ENCODE data around the gene LINC00305. TPM values are rescaled to one million over a fixed set of nuclear protein-coding genes. Genes with fewer than 3 reads are reported as not detected.

Gene LINC00305
- total RNA-seq, 1 donor from 2014 or later = 16.4 TPM

DNA sequence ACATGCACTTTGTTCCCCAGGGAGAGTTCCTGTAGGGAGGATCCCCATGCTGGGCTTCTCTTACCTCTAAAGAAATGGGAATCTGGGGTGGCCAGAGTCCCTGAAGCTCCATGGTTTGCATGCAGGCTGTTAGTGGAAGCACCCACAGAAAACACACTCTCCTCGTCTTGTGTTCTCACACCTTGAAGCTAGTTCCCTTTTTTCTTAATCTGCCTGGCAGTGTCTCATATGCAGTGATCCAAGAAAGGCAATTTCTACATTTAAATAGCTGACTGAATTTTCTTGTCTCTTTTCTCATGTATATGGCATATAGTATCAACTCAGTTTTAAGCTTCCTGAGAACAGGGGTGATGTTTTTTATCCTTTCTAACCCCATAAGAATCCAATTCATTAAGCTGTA lies 65.0 kb downstream of the LINC00305 start:
- H3K4me1 Mint-ChIP-seq (ENCODE audit: unreplicated experiment) = peaks cover 11% of the 10 kb centered on the region

DNA sequence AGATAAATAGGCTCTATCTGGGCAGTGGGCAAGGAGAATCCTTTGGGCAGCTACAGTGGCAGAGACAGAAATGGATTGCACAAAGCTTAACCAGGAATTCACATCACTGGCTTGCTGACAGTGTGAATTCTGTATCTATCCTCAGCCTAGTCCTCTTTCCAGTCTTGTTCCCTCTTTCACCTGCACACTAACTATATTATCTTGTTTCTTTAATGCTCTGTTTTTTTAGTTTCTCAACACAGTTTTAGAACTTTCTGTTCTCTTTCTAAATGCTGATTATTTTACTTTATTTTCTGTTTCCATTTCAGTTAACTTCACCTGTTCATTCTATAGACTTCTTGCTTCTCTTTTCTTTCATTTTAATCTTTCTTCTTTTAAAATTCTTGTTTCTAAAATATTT lies 66.4 kb downstream of the LINC00305 start:
- TF ChIP-seq, protein P1, sequence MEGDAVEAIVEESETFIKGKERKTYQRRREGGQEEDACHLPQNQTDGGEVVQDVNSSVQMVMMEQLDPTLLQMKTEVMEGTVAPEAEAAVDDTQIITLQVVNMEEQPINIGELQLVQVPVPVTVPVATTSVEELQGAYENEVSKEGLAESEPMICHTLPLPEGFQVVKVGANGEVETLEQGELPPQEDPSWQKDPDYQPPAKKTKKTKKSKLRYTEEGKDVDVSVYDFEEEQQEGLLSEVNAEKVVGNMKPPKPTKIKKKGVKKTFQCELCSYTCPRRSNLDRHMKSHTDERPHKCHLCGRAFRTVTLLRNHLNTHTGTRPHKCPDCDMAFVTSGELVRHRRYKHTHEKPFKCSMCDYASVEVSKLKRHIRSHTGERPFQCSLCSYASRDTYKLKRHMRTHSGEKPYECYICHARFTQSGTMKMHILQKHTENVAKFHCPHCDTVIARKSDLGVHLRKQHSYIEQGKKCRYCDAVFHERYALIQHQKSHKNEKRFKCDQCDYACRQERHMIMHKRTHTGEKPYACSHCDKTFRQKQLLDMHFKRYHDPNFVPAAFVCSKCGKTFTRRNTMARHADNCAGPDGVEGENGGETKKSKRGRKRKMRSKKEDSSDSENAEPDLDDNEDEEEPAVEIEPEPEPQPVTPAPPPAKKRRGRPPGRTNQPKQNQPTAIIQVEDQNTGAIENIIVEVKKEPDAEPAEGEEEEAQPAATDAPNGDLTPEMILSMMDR (IDR thresholded peaks at IDR 0.05; ENCODE audit: unreplicated experiment) = no peak
- H3K27ac Mint-ChIP-seq (ENCODE audit: unreplicated experiment) = no peak overlapping the region
- no peaks in the 10 kb centered on the region for H3K27me3 Mint-ChIP-seq (ENCODE audit: unreplicated experiment)
- H3K36me3 Mint-ChIP-seq (ENCODE audit: low read depth, unreplicated experiment) = no peaks in the 10 kb centered on the region
- DNase-seq (ENCODE audit: low spot score) = no peak
- peaks cover 11% of the 10 kb centered on the region for H3K4me1 Mint-ChIP-seq (ENCODE audit: unreplicated experiment)
- H3K4me3 Mint-ChIP-seq (ENCODE audit: unreplicated experiment) = no peak overlapping the region
- H3K9me3 Mint-ChIP-seq (ENCODE audit: unreplicated experiment) = no peaks in the 10 kb centered on the region

More for the DNA sequence above, 65.0 kb downstream of the LINC00305 start:
- H3K27me3 Mint-ChIP-seq (ENCODE audit: unreplicated experiment) = no peaks in the 10 kb centered on the region
- H3K9me3 Mint-ChIP-seq (ENCODE audit: unreplicated experiment) = no peaks in the 10 kb centered on the region
- peaks cover 9% of the 10 kb centered on the region for H3K36me3 Mint-ChIP-seq (ENCODE audit: low read depth, unreplicated experiment)
- no peak overlapping the region for H3K27ac Mint-ChIP-seq (ENCODE audit: unreplicated experiment)
- TF ChIP-seq, protein P1 (IDR thresholded peaks at IDR 0.05; ENCODE audit: unreplicated experiment) = no peak
- DNase-seq (ENCODE audit: low spot score) = no peak
- no peak overlapping the region for H3K4me3 Mint-ChIP-seq (ENCODE audit: unreplicated experiment)

DNA sequence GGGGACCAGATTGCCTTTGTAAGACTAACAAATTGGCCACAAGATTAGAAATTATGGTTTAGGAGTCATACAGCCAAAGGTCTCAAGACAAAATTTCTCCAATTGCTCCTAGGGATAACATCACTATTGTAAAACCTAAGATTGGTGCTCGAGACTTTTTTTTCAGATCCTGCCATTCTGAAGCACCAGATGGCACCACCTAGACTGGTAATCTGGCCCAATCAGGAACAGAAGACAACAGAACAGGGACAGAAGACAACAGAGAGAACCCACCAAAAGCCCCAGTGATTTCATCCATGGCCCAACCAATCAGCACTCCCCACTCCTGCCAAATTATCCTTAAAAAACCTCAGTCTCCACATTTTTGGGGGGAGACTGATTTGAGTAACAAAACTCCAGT lies 66.8 kb downstream of the LINC00305 start:
- H3K9me3 Mint-ChIP-seq (ENCODE audit: unreplicated experiment) = no peaks in the 10 kb centered on the region
- no peaks in the 10 kb centered on the region for H3K27me3 Mint-ChIP-seq (ENCODE audit: unreplicated experiment)
- no peaks in the 10 kb centered on the region for H3K36me3 Mint-ChIP-seq (ENCODE audit: low read depth, unreplicated experiment)
- TF ChIP-seq, protein P1 (IDR thresholded peaks at IDR 0.05; ENCODE audit: unreplicated experiment) = no peak
- no peak for DNase-seq (ENCODE audit: low spot score)
- H3K4me3 Mint-ChIP-seq (ENCODE audit: unreplicated experiment) = no peak overlapping the region
- no peak overlapping the region for H3K27ac Mint-ChIP-seq (ENCODE audit: unreplicated experiment)
- H3K4me1 Mint-ChIP-seq (ENCODE audit: unreplicated experiment) = peaks cover 11% of the 10 kb centered on the region

DNA sequence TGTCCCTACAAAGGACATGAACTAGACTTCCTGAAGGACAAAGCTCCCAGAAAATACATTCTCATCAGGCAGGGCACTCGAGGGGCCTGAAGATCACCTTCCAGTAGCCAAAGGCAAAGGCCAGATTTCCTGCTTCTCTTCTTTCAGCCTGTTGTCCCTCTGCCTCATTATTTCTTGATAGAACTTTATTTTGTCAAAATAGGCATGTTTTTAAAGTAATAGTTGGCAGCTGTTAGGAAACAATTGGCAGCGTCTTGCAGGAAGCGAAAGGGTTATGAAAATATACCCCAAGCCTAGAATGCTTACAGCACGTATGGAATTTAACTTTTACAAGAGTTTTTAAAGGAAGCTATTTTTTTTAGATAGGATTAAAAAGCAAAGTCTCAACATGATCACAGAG lies 74.9 kb downstream of the LINC00305 start:
- no peaks in the 10 kb centered on the region for H3K9me3 Mint-ChIP-seq (ENCODE audit: unreplicated experiment)
- no peaks in the 10 kb centered on the region for H3K36me3 Mint-ChIP-seq (ENCODE audit: low read depth, unreplicated experiment)
- peaks cover 2% of the 10 kb centered on the region for H3K27me3 Mint-ChIP-seq (ENCODE audit: unreplicated experiment)
- H3K4me1 Mint-ChIP-seq (ENCODE audit: unreplicated experiment) = no peaks in the 10 kb centered on the region
- DNase-seq (ENCODE audit: low spot score) = no peak
- TF ChIP-seq, protein P1 (IDR thresholded peaks at IDR 0.05; ENCODE audit: unreplicated experiment) = no peak
- H3K4me3 Mint-ChIP-seq (ENCODE audit: unreplicated experiment) = no peak overlapping the region
- no peak overlapping the region for H3K27ac Mint-ChIP-seq (ENCODE audit: unreplicated experiment)

DNA sequence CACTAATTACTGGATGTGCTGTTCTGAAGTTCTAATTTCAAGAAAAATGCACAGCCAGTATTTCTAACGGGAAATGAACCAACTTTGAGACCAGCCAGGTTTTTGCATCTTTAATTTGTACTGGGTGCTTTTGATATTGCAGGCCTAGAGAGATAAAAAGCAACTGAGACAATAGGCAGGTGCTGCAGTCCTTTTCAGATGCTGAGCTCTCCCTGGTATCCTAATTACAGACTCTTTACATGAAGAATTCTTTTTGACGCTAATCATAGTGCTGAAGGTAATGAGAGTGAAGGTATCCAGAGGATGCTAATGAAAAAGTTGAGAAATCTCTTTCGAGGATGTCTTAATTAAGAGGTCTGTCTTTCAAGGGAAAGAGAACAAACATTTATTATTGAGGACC lies 93.9 kb downstream of the LINC00305 start:
- Mint-ChIP-seq H3K9me3 (ENCODE audit: unreplicated experiment) (no peaks in the 10 kb centered on the region), H3K4me1 (ENCODE audit: unreplicated experiment) (no peaks in the 10 kb centered on the region)
- no peak for DNase-seq (ENCODE audit: low spot score)

More for the DNA sequence above, 93.9 kb downstream of the LINC00305 start:
- peaks cover 2% of the 10 kb centered on the region for H3K27me3 Mint-ChIP-seq (ENCODE audit: unreplicated experiment)
- no peak overlapping the region for H3K27ac Mint-ChIP-seq (ENCODE audit: unreplicated experiment)
- no peaks in the 10 kb centered on the region for H3K36me3 Mint-ChIP-seq (ENCODE audit: low read depth, unreplicated experiment)
- TF ChIP-seq, protein P1 (IDR thresholded peaks at IDR 0.05; ENCODE audit: unreplicated experiment) = no peak
- H3K4me3 Mint-ChIP-seq (ENCODE audit: unreplicated experiment) = no peak overlapping the region
